K562 (cell line): ENCODE measurements around the gene PTGR3.

ENCODE experiments used
- POLR2A ChIP-seq: fragments of 450-650 bp; conservative IDR thresholded peaks from 2 replicates; pipeline ENCODE4 v1.6.1; 2016
- YY1 ChIP-seq, 3 experiments: IDR thresholded peaks; 2 replicates each; pipeline ENCODE4 v1.6.1; 2011; ENCODE audit warnings: low read length in 2 of 3, mild to moderate bottlenecking in 2 of 3, moderate library complexity in 2 of 3, borderline replicate concordance in 1 of 3, control low read depth in 1 of 3, low read depth in 1 of 3; ENCODE audit not compliant: insufficient read depth in 3 of 3, insufficient replicate concordance in 2 of 3, control insufficient read depth in 1 of 3, insufficient read length in 1 of 3; ENCODE audit errors: extremely low read depth in 1 of 3
- ZNF143 ChIP-seq: sonication (generic); formaldehyde crosslinking; IDR thresholded peaks from 2 replicates; pipeline ENCODE4 v1.9.0; 2022; ENCODE audit warnings: mild to moderate bottlenecking, missing genetic modification reagents
- ZZZ3 ChIP-seq: fragments of 450-650 bp; IDR thresholded peaks from 2 replicates; pipeline ENCODE4 v1.6.1; 2016; ENCODE audit warnings: antibody characterized with exemption, mild to moderate bottlenecking, moderate library complexity

DNA sequence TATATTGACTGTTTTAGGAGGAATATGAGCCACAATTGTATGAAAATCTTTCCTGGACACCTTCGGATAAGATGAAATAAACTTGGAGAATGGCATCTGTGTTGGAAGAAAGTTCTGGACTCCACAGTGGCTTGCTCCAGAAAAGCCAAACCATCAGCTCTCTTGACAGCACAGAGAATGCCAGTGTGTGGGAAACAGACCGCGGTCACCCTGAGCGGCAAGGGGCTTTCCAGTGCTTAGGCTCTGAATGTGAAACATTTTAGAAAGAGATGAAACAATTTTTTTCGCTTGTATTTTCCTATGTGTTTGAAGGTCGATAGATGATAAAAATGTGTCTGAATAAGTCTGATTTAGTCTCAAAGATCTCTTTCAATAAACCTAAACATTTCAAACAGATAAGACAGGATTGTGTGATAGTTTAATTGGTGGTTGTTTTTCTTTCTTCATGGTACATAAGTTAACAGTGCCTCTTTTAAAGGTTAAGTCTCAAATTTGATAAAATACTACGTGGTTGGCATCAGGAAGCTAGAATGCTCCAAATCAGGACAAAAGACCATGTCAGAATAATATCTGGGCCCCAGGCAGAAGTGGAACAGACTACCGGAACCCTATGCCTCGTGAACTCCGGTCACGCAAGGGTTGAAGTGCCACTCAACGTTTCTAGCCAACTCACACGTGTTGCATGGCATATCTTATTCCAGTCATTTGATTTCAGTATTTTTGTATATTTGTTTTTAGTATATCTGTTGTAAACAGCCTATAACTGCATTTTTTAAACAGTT, 28.9 kb downstream of the PTGR3 start:
- TF ChIP-seq POLR2A = no peak
- no peak for TF ChIP-seq ZZZ3
- no peak for TF ChIP-seq YY1 (IDR thresholded peaks at IDR 0.05; ENCODE audit: borderline replicate concordance in 1 of 3, control insufficient read depth in 1 of 3, extremely low read depth in 1 of 3, insufficient read depth in 3 of 3, insufficient read length in 1 of 3, insufficient replicate concordance in 2 of 3, low read depth in 1 of 3, low read length in 2 of 3)
- no peak for TF ChIP-seq ZNF143
